ENCODE measurements around the gene ATP6V0E1. TPM values are rescaled to one million over a fixed set of nuclear protein-coding genes. Genes with fewer than 3 reads are reported as not detected.

Gene ATP6V0E1
- total RNA-seq, 4 donors from 2014 or later: 170 to 254 (median 198) TPM

DNA sequence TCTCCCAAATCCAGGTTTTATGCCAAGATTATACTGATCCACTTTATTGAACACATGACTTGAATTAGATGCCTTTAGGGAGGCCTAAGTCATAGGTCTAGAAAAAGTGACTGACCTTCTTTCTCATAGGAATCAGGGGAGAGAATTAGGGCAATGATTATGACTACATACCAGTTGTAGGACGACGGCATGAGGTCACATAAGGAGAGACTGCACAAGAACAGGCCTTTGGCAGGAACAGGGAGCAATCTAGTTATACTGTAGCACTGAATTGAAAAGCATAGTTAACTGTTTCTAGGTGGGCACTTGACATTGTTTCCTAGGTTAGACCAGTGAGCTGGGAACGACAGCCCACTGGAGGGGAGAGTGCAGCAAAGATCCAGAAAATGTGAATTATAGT, 95.3 kb downstream of the ATP6V0E1 start:
- Histone ChIP-seq H3K4me1 (peaks cover 33 to 36% of the 10 kb centered on the region in 2 donors), H3K36me3 (no peaks in the 10 kb centered on the region), H3K27ac (peak overlapping the region in 1 of 3 donors; percentile 27), H3K9me3 (no peaks in the 10 kb centered on the region), H3K4me3 (replicated peaks in 1 of 3) (no peak overlapping the region), H3K27me3 (no peaks in the 10 kb centered on the region)
- intact Hi-C loops (cut with DNase I): no loop called here
- DNase-seq: no peak
- 76 to 81% methylated on average over 3 of the region's 3 CpGs for WGBS, 2 donors
- no peak for TF ChIP-seq POLR2A (IDR thresholded peaks at IDR 0.05)
- TF ChIP-seq, protein P1, sequence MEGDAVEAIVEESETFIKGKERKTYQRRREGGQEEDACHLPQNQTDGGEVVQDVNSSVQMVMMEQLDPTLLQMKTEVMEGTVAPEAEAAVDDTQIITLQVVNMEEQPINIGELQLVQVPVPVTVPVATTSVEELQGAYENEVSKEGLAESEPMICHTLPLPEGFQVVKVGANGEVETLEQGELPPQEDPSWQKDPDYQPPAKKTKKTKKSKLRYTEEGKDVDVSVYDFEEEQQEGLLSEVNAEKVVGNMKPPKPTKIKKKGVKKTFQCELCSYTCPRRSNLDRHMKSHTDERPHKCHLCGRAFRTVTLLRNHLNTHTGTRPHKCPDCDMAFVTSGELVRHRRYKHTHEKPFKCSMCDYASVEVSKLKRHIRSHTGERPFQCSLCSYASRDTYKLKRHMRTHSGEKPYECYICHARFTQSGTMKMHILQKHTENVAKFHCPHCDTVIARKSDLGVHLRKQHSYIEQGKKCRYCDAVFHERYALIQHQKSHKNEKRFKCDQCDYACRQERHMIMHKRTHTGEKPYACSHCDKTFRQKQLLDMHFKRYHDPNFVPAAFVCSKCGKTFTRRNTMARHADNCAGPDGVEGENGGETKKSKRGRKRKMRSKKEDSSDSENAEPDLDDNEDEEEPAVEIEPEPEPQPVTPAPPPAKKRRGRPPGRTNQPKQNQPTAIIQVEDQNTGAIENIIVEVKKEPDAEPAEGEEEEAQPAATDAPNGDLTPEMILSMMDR (IDR thresholded peaks at IDR 0.05): no peak

Small RNA genes within 50 kb of the gene (small RNA-seq; reads per million reads assigned to genes)
- gene RF00019: not detected
- 89.8 reads per million, percentile 96 among the genes with 10 or more reads in this experiment for gene SNORA74B

Other genes with a start within 250 kb of the ATP6V0E1 start
- 1,000 to 10,000 TPM in 1 of 4 donors, 100 to 1,000 TPM in 3; 613 to 1,025 (median 690) TPM for gene DUSP1, start 212.6 kb upstream of the ATP6V0E1 start, total RNA-seq
- gene ERGIC1, start 149.5 kb upstream of the ATP6V0E1 start, total RNA-seq: 100 to 1,000 TPM; 156 to 214 (median 175) TPM
- 10 to 100 TPM; 27.2 to 46.7 (median 42.9) TPM for gene RPL26L1, start 24.3 kb upstream of the ATP6V0E1 start, total RNA-seq
- 100 to 1,000 TPM in 1 of 4 donors, 10 to 100 TPM in 3; 47.7 to 125 (median 77.3) TPM for gene CREBRF, start 72.6 kb downstream of the ATP6V0E1 start, total RNA-seq
- gene BNIP1, start 160.8 kb downstream of the ATP6V0E1 start, total RNA-seq: 10 to 100 TPM; 12.0 to 15.9 (median 15.6) TPM